Activated T-helper 1 cell treated with Interleukin-2 at 50 U/mL for 16 hours (primary cell): ENCODE measurements around the gene MEG3.
"Not testable (repeated sequence)": the region's sequence is repeated elsewhere in the genome, so short reads cannot be mapped to it uniquely, and the experiment has no call there.

Source experiments
- DNase-seq: peaks from one replicate; pipeline ENCODE4 v3.0.0-alpha.2; 2020; ENCODE audit warnings: low read depth

MEG3 gene

GRCh38 chr14:100816286-100816949, 9.5 kb upstream of the MEG3 start:
- no peak for DNase-seq

- no peak for DNase-seq
Observed at GRCh38 chr14:100816950-100817901, 8.7 kb upstream of the MEG3 start.

- DNase-seq, result no peak
Observed at GRCh38 chr14:100818221-100818699, 7.7 kb upstream of the MEG3 start.

DNA sequence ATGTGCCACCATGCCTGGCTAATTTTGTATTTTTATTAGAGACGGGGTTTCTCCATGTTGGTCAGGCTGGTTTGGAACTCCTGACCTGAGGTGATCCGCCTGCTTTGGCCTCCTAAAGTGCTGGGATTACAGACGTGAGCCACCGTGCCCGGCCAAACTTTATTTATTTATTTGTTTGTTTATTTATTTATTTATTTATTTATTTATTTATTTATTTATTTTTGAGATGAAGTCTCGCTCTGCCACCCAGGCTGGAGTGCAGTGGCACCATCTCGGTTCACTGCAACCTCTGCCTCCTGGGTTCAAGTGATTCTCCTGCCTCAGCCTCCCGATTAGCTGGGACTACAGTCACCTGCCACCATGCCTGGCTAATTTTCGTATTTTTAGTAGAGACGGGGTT, 7.0 kb upstream of the MEG3 start:
- not testable (repeated sequence) for DNase-seq

- no peak for DNase-seq
Observed at GRCh38 chr14:100819453-100819828, 6.5 kb upstream of the MEG3 start.

- DNase-seq, result no peak
Observed at GRCh38 chr14:100819829-100820475, 6.0 kb upstream of the MEG3 start.

DNA sequence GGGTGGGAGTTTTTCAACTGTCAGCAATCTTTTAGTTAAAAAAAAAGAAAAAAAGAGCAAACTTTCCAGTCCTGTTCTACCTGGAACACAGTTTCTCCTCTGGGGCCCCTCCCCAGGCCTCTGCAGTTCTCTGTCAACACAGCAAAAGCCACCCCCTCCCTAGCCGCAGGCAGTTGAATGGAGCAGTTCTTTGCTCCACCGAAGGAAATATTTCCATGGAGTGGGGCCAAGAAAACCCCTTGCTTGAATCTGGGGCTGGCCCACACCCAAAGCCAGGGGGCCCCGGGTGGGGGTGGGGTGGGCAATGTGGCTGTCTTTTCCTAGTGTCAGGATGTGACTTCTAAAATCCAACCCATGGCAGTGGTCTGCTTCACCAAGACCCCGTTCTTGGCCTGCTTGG, 5.0 kb upstream of the MEG3 start:
- no peak for DNase-seq

DNA sequence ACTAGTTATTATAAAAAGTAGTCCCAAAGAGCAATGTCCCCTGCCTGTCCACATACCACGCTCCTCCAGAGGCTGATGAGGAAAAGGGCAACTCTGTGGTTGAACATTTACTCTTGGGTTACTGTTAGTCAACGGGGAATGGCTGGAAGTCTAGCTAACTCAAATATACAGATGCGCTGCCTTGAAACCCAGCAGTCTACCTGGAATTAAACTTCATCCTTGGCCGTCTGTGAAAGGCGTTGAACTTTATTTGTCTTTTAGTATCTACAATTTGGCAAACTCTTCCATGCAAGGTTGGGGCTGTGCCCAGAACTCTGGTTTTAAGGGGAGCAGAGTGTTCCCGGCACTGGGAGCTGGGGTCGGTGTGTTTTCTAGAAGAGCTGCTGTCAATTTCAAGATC, 3.9 kb upstream of the MEG3 start:
- DNase-seq, result no peak

DNA sequence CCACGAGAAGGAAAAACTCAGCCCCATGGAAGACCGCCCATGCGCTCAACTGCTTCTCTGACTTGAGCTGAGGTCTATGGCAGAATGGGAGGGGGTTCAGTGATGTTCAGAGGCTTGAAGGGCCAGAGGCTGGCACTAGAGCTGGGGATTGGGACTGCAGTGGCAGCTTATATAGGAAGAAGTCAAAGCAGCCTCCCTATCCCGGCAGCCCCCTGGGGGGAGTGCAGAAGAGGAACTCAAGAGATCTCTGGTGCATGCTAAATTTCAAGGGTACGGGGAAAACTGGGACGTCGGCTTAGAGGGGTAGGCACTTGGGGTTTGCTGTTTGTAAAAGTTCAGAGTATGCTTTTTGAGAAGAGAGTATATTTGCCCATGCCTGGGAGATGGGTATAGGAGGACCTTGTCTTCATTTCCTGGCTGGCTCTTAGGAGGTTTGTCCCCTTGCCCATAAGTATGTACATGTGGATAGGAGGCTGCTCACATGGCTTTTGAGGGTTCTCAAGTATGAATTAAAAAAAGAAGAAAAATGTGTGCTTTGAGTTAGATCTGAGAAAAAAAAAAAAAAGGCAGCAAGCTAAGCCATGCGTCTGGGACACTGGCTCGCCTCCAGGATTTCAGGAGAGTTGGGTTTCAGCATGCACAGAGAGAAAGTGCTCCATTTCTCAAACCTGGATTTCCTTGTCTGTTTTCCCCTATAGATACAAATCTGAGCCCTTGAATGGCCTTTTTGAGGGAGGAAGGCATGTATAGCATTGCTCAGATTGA, 3.2 kb upstream of the MEG3 start:
- DNase-seq, result no peak

DNA sequence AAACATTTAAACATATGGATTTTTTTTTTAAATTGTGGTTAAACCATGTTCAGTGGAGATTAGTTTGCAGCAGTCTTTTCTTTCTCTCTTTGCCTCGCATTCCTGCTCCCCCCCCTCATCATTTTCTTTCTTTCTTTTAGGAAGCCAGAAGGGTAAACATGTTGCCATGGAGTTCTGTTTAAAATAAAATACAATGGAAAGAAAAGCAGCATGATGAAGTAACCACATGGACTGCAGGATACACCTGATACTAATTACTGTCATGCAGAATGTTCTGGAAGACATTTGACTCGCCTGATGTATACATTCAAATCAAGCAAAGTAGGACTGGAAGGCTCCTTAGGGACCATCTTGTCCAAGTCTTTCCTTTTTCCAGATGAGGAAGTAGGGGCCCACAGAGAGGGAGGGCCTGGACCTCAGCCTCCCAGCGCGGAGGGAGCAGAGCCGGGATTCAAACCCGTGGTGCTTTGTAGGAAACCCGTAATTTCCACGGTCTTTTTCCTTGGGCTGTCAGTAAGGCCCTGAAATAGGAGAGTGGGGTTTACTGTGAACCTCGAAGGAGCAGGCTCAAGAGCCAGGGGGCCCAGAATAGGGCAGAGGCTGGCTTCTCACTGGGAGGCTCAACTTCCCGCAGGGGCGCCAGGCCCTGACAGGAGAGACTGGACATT, 2.4 kb upstream of the MEG3 start:
- no peak for DNase-seq

GRCh38 chr14:100824091-100824551, 1.8 kb upstream of the MEG3 start:
- no peak for DNase-seq

- DNase-seq, result no peak
Observed at GRCh38 chr14:100824901-100825712, 811 bp upstream of the MEG3 start.

GRCh38 chr14:100826391-100827100, 628 bp downstream of the MEG3 start:
- no peak for DNase-seq

- no peak for DNase-seq
Observed at GRCh38 chr14:100827101-100828021, 1.4 kb downstream of the MEG3 start.

DNA sequence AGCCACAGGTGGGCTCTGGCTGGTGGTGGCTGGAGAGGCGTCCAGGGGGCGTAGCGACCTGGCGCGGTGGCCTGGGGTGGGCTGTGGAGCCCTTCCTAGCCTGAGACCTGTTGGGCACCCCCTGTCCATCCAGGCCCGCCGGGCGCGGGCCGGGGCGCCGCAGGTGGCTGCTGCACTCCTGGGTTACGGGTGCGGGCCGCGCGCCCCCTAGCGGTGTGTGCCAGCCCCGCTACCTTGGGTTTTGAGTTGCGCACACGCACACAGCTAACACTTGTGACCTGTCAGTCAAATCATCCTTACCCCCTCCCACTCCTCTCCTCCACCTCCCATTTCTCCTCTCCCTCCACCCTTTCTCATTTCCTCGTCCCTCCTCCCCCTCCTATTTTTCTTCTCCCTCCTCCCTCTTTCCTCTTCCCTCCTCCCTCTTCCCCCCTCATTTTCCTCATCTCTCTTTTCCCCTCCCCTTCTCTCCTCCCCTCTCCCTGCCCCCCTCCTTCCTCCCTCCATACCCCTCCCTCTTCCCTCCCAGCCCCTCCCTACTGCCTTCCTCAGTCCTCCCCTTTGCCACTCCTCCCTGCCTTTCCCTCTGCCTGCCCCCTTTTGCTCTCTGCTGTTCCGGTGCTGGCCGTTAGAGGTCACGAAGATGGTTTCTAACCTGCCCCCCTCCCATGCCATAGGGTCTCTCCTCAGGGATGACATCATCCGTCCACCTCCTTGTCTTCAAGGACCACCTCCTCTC, 2.3 kb downstream of the MEG3 start:
- DNase-seq, result no peak

DNA sequence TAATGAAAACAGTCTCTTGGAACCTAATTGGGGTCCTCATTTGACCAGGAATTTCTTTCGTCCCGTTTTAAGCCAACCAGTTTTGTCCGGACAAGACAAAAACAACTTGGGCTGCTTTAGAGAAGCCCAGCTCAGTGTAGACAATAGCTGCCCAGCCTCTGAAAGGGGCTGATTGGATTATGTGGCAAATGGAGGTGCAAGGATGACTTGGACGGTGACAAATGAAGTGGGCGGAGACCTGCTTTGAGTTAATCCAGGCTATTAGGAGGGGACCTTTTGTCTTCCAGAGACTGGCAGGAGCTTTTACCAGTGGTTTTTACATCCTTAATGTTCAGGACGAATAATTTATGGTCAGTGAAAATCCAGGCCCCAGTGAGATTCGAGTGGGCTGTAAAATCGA, 4.8 kb downstream of the MEG3 start:
- DNase-seq, result no peak

GRCh38 chr14:100832311-100832960, 6.5 kb downstream of the MEG3 start:
- no peak for DNase-seq
